Activated CD4-positive, CD25-positive, alpha-beta regulatory T cell (primary cell): ENCODE data around the gene HSPB1.
"Not testable (repeated sequence)": the region's sequence is repeated elsewhere in the genome, so short reads cannot be mapped to it uniquely, and the experiment has no call there.

ENCODE experiments used
- DNase-seq, 4 experiments: peaks; one replicate each; lab custom pipeline; 2025; lab: John Stamatoyannopoulos, UW

The HSPB1 gene

DNA sequence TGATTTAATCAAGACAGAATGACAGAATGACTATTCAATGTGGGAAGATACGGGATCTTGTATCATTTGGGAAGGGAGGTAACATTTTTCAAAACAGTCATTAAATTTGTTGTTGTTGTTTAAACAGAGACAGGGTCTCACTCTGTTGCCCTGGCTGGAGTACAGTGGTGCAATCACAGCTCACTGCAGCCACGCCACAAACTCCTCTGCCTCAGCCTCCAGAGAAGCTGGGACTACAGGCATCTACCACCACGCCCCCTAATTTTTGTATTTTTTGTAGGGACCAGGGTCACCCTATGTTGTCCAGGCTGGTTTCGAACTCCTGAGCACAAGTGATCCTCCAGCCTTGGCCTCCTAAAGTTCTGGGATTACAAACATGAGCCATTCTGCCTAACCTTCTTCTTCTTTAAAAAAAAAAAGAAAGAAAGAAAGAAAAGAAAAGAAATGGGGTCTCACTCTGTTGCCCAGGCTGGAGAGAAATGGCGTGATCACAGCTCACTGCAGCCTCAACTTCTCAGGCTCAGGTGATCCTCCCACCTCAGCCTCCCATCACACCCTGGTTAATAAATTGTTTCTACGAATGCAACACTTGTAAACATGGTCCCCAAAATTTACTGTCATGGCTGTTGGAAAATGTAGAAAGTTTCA is 32.0 kb downstream of the HSPB1 start:
- DNase-seq, result no peak

DNA sequence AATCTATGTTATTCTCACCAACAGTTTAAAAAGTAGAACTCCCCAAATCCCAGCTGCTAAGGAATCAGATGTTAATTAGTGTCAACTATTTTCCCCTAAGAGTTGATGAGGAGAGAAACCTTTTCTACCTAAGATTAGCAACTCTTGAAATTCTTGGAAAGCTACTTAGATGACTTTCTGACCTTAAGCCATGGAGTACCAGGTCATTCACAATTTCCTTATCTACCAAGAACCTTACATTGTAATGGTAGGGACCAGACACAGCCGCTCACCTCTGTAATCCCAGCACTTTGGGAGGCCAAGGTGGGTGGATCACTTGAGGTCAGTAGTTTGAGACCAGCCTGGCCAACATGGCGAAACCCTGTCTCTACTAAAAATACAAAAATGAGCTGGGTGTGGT is 32.9 kb downstream of the HSPB1 start:
- DNase-seq, result not testable (repeated sequence)

DNA sequence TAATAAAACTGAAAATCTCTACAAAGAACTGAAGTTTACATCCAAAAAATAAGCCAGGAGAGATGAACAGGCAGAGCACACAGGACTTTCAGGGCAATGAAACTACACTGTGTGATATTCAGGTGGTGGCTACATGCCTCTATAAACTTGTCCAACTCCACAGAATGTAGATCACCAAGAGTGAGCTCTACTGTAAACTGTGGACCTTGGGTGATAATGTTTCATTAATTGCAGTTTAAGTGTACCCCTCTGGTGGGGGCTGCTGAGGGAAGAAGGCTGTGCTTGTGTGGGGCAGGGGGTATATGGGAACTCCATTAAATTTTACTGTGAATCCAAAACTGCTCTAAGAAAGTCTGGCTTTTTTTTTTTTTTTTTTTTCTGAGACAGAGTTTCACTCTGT is 33.6 kb downstream of the HSPB1 start:
- DNase-seq, result no peak

DNA sequence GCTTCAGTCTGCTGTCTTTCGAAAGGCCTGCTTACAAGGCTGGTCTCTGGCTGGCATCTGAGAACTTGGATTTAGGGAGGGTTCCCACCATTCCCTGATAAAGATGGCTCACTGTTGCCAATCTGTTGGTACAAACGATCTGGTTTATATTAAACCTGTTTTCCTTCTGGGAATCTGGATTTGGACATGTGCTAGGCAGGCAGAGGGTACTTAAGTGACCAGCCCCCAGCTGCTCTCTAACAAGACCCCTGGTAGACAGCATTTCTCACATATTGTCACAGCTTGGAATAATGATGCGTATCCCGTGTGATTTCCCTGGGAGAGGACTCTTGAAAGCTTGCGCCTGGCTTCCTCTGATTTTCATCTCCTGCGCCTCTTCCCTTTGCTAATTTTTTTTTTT is 34.7 kb downstream of the HSPB1 start:
- no peak for DNase-seq

DNA sequence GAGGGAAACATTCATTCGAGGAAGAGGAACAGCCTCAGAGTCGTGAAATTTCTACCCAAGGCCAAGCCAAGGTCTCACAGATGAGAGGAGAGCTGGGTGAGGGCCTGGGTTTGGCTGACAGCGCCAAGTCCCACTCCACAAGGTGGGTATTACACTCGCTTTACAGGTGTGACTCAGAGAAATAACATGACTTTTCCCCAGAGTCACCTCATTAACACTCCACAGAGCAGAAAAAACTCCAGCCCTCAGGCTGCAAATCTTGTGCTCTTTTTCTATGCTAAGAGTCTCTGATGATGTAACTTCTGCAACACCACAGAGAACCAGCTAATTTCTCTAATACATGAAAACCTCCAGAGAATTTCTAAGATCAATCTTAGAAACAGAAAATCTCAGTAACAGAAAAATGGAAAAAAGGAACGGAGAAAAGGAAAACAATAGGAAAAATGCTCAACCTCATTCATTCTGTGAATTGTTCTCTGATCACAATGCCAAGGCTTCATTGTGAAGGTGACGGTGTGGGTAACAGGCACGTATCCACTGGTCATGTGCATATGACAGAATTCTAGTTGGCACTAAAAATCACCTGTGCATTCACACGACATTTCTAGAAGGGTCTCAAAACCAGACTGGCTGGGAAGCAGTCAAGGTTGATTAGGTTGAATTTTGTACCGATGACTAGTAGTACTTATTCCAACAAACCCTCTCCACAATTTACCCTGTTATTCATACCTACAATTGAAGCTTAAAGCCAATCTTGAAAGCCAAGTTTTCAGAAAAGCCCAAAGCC is 36.0 kb downstream of the HSPB1 start:
- DNase-seq, result no peak

DNA sequence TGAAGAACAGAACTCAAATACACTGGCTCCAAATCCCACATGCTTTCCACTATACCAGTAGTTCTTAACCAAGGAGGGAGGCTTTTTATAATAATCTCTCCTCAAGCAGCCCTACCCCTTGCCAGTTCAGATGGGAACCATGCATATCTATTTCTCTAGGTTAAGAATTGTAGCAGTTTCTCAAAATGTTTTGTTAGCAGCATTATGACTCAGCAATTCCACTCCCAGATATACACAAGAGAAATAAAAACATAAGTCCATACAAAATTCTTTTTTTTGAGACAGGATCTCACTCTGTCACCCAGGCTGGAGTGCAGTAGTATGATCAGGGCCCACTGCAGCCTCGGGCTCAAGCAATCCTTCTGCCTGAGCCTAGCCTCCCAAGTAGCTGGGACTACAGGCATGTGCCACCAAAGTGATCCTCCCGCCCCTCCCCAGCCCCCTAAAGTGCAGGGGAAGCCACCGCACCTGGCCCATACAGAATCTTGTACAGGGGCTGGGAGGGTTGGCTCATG is 38.2 kb downstream of the HSPB1 start:
- no peak for DNase-seq

DNA sequence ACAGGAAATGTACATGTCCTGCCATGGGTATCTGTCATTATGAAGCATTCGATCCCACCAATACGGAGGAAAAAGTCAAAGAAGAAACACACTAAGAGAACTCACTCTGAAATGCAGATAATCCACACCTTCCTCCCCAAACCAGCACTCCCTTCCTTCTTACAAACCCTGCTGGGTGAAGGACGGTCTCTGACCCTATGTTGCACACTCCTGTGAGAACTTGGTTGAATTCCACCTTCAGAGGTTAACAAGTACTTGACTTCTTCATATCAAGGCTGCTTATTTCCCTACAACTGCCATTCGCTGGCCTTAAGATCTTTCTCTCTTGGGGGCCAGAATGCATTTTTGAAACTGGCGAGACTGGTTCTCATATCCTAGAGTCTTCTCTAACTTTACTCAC is 39.7 kb downstream of the HSPB1 start:
- DNase-seq, result no peak

DNA sequence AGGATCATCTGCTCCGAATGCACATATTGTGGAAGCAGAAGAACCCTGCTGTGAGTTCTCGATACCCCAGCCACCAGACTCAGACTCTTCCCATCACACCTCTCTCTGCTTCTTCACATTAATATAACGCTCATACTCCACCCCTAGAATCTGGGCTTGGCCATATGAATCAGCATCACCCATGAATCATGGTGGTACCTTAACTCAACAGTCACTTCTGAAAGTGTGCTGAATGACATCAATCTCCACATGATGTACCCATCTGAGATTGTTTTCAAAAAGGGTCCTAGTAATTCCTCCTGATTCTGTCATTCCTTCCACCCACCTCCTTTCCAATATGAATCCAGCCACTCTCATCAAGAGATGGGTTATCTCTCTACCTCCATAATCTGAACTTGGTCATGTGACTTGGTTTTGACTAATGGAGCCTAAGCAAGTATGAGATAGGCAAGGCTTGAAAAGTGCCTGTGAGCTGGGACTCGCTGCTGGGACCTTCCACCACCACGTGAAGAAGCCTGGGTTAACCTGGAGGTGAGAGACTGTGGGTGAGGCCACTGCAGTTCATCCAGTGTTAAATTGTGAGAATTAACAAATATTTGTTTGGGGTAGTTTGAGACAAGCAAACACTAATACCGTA is 40.9 kb downstream of the HSPB1 start:
- no peak for DNase-seq

DNA sequence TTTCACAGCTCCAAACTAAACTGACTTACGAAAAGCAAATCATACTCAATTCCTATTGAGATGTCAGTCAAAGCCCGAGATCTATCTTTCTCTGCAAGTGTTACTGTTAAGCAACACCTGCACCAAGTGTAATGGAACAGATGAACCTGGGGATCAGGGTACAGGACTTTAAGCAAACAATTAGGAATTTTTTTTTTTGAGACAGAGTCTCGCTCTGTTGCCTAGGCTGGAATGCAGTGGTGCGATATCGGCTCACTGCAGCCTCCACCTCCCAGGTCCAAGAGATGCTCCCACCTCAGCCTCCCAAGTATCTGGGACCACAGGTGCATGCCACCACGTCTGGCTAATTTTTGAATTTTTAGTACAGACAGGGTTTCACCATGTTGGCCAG is 41.5 kb downstream of the HSPB1 start:
- DNase-seq, result no peak

DNA sequence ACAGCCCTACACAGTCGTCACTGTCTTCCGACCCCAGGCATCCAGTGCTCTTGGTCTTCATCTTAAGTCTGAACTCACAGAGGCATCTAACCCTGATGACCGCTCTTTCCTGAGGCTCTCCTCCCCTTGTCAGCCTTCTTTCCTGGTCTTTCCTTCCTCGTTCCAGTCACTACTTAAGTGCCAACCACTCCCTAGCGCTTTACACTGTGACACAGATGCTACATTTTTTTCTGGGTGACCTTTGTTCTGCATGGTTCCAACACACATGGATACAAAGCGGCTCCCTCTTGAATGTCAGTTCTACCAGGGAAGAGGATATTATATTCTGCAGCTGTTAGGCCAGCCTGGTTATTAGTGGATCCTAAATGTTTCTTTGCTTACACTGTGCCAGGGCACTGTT is 43.6 kb downstream of the HSPB1 start:
- no peak for DNase-seq

DNA sequence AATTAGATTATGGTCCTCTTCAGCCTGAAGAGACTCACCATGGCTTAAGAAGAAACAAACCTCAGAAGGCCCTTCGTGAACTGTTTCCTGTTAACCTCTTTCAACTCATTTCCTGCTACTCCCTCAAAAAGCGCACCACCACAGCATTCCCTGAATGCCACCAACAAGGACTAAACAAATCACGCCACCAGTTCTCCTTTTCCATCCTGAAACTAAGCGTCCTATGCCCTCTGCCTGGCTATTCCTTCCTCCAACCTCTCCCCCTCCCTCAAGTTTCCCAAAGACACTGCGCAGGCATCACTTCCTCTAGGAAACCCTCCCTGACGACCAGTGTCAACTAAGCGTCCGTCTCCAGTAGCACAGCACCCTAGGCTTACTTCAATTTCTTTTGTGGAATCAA is 44.3 kb downstream of the HSPB1 start:
- DNase-seq, result no peak

DNA sequence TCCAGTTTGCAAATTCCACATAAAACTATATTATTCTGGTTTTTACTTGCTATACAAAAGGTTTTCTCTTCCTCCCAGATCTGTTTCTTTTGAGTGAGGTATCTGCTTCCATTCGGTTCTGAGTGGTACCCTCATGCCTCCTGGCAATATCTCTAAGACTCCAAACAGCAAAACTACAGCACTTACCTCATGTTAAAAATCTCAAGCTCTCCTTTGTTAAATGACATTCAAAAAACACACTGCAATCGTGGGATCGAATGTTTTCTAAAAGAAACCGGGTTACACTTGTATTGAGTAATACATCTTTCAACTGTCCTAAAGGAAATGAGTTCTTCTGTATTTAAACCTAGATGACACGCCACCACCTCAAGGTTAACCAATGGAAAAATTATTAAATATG is 45.2 kb downstream of the HSPB1 start:
- no peak for DNase-seq

DNA sequence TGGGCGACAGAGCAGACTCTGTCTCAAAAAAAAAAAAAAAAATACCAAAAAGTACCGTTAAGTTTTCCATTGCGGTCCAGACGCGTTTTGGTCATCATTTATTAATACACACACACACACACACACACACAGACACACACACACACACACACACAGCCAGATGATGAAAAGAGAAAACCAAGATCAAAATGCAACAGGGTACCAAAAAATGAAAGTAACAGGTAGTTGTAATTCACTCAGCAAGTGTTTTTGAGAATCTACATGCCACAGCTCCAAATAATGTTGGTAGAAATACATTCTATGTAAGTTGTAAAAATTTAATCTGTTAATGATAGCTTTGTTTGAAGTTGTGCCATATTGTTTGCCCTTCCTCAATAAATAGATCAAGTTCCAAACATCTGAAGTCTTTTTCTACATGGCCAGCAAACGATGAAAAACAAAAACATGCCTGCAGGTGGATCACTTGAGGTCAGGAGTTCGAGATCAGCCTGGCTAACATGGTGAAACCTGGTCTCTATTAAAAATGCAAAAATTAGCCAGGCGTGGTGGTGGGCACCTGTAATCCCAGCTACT is 46.9 kb downstream of the HSPB1 start:
- no peak for DNase-seq

DNA sequence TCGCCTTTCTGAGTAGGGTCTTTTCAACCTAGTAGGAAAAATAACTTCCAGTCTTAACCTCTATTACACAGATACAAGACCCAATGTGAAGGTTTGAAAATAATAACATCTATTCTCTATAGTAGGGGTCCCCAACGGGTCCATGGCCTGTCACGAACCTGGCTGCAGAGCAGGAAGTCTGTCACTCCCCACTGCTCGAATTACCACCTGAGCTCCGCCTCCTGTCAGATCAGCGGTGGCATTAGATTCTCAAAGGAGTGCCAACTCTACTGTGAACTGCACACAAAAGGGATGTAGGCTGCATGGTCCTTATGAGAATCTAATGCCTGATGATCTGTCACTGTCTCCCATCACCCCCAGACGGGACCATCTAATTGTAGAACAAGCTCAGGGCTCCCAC is 48.9 kb downstream of the HSPB1 start:
- no peak for DNase-seq

DNA sequence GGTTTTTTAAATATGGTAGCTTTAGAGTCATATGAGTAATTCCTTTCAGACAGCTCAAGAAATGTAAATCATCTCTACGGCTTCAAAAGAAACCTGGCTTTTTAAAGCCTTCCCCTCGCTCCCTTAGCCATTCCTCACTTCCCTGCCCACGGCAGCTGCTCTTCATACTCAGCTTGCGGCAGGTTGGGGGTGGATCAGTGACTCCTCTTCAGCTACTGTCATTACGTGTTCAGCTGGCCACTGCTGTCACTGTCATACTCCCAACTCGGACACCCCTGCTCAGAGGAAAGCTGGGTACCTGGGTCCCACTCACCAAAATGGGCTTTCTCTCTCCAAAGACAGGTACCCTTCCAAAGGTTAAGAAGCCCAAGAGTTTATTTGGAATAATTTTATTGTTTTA is 49.7 kb downstream of the HSPB1 start:
- no peak for DNase-seq

DNA sequence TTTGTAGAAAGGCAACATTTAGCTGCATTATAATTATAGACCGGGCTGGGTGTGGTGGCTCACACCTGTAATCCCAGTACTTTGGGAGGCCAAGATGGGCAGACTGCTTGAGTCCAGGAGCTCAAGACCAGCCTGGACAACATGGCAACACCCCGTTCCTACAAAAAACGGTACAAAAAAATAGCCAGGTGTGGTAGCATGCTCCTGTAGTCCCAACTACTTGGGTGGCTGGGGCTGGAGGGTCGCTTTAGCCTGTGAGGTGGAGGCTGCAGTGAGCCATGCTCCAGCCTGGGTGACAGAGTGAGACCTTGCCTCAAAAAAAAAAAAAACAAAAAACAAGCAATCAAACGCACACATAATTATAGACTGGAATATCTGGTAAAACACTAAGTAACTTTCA is 51.3 kb downstream of the HSPB1 start:
- DNase-seq, result no peak
